22Rv1 (cell line): Measurements from ENCODE around the gene TOR4A.

Experiments used
- H3K27ac ChIP-seq: fragments of 450-650 bp; 2 replicates; pipeline ENCODE4 v1.5.1; 2017
- CTCF ChIP-seq: fragments of 450-650 bp; IDR thresholded peaks from 2 replicates; pipeline ENCODE4 v1.5.1; 2017; ENCODE audit warnings: mild to moderate bottlenecking
- ZFX ChIP-seq: fragments of 450-650 bp; IDR thresholded peaks from 2 replicates; pipeline ENCODE4 v1.6.1; 2017; ENCODE audit warnings: antibody characterized with exemption, borderline replicate concordance

The TOR4A gene

GRCh38 chr9:137277329-137278041, at the start of gene TOR4A:
Gene TOR4A, plus strand, starts transcription at chr9:137277726. Its CDS starts 964 bp downstream, at chr9:137278690.
- TF ChIP-seq ZFX (no peak), CTCF (no peak)
- H3K27ac ChIP-seq: peak within 1 kb of the TSS; percentile 27; the same call in 1 of the 2 replicates

- peak overlapping the region; percentile 97 for H3K27ac ChIP-seq
- TF ChIP-seq CTCF: peak; percentile 26; the same call in 1 of the 2 replicates
- no peak for TF ChIP-seq ZFX
These were observed 49.5 kb upstream of the TOR4A start for GRCh38 chr9:137227853-137228505.

- TF ChIP-seq ZFX (no peak), CTCF (no peak)
- peak overlapping the region; percentile 33 for H3K27ac ChIP-seq
These were observed 49.0 kb upstream of the TOR4A start for GRCh38 chr9:137228506-137228967.

- TF ChIP-seq ZFX: no peak
- TF ChIP-seq CTCF: no peak
- H3K27ac ChIP-seq: peak overlapping the region; percentile 33
These were observed 48.3 kb upstream of the TOR4A start for GRCh38 chr9:137228968-137229896.

GRCh38 chr9:137229903-137230704, 47.4 kb upstream of the TOR4A start:
- H3K27ac ChIP-seq: no peak overlapping the region
- no peak for TF ChIP-seq ZFX
- TF ChIP-seq CTCF: no peak

- H3K27ac ChIP-seq: no peak within 1 kb of the TSS
- TF ChIP-seq ZFX (no peak), CTCF (no peak)
These were observed 46.7 kb upstream of the TOR4A start, which contains the start of gene SLC34A3 for GRCh38 chr9:137230705-137231371. Gene SLC34A3, plus strand, starts transcription at chr9:137230901. Its CDS starts 802 bp downstream, at chr9:137231703.
